ENCODE data around the gene CYGB.

DNA sequence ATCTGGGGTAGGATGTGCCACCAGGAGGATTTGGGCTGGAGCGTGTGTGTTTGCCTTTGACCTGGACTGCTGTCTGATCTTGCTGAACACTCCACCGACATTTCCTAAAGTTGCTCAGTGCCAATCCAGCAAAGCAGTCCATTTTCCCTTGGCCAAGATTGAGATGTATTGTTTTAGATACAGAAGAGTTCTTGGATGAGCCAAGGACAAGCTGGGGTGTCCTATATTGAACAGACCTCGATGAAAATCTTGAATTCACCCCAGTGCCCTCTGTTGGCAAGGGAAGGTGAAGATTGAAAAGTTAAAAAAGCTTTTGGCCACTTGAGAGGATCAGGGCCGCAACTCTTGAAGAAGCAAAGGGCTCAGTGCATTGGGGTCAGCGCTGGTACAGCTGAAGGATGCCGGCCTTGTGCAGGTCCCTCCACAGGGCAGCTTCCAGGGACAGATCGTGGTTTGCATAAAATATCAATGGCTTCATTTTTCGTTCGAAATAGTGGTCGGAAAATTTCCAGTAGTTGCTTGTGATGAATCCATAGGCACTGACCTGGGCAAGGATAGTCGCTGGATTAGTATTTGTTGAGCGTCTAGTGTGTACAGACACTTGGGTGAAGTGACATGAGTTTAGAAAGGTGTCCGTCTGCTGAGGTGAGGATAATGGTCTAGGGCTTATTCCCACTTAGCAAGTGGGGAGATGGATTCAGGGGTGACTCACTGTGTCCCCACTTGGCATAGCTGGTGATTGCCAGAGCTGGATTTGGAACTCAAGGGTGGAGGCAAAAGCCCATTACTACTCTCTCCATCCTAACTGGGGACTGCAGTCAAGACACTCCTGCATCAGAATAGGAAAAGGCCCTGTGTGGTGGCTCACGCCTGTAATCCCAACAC lies 28.5 kb upstream of the CYGB start:
- TF ChIP-seq CTCF (conservative IDR thresholded peaks at IDR 0.05; ENCODE audit: low read depth, low read length), result no peak
- no peak for TF ChIP-seq EZH2 (IDR thresholded peaks at IDR 0.05; ENCODE audit: borderline replicate concordance, low read depth, low read length, poor library complexity, severe bottlenecking)

Measured in A673 (cell line).